GM18868 (cell line): Measurements from ENCODE around the gene NOL9.

Experiments used
- ATAC-seq: cut with Tn5 transposase; IDR thresholded peaks from one replicate; pipeline ENCODE4 v1.9.1; 2021; ENCODE audit warnings: mild to moderate bottlenecking, moderate library complexity; ENCODE audit not compliant: unreplicated experiment

NOL9 gene

GRCh38 chr1:6491081-6491449, 63.2 kb downstream of the NOL9 start:
- no peak for ATAC-seq

GRCh38 chr1:6490181-6491080, 63.9 kb downstream of the NOL9 start:
- ATAC-seq = peak; percentile 51

GRCh38 chr1:6489799-6490180, 64.5 kb downstream of the NOL9 start:
- ATAC-seq = peak; percentile 57

- ATAC-seq = no peak
Observed at GRCh38 chr1:6489383-6489765, 64.9 kb downstream of the NOL9 start.

DNA sequence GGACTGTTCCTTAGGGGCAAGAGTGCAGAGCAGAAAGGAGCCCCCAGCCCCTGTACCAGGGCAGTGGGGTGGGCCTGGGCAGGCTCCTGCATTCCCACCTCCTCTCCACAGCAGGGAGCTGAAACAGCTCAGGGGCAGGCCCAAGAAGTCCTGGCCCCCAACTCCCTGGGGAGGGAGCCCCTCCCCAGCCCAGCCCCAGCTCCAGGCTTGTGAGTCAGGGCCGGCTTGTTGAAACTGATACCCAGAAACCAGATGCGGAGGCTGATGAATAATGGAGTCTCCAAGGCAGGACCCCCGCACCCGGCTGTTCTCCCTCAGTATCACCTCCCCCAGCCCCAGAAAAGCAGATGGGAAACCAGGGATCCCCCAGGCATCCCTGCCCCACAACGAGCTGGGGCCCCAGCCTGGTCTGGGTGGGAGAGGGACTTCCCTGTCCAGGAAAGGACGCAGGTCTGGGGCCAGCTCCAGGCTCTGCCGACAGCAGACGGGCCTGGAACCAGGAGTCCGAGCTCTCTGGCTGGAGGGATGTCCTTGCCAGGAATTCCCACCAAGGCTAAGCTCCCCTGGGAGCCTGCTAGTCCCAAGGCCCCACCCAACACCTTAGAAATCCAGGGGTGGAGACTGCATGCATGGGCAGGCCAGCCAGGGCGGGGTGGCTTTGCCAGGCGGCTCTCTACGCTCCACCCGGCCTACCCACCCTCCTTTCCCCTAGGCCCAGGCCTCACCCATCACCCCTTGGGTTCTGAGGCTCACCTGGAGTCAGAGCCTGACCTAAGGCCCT, 65.5 kb downstream of the NOL9 start:
- no peak for ATAC-seq

GRCh38 chr1:6487804-6488484, 66.4 kb downstream of the NOL9 start:
- no peak for ATAC-seq

DNA sequence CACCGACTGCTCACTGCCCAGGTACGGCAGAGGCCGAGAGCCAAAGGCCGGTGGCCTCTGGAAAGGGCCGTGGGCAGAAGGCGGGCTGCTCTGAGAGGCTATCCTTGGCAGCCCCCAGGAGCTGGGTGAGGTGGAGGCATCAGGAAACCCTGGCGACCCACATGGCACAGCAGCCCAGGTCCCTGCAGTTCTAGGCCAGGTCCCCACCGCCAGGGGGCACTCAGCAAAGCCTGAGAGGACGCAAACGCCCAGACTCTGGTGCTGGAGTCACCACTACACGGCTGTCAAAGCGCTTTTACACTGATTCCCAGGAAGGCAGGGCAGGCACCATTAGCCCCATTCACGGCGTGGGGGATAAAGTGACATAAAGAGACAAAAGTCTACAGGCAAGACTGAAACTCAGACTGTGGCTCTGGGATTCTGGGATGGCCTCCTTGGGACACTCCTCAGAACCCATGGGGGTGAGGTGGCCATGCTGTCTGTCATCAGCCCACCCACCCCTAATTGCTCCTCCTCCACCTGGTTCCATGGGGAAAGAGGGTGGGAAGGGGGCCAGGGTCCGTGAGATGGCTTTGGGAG, 67.8 kb downstream of the NOL9 start:
- peak; percentile 58 for ATAC-seq

DNA sequence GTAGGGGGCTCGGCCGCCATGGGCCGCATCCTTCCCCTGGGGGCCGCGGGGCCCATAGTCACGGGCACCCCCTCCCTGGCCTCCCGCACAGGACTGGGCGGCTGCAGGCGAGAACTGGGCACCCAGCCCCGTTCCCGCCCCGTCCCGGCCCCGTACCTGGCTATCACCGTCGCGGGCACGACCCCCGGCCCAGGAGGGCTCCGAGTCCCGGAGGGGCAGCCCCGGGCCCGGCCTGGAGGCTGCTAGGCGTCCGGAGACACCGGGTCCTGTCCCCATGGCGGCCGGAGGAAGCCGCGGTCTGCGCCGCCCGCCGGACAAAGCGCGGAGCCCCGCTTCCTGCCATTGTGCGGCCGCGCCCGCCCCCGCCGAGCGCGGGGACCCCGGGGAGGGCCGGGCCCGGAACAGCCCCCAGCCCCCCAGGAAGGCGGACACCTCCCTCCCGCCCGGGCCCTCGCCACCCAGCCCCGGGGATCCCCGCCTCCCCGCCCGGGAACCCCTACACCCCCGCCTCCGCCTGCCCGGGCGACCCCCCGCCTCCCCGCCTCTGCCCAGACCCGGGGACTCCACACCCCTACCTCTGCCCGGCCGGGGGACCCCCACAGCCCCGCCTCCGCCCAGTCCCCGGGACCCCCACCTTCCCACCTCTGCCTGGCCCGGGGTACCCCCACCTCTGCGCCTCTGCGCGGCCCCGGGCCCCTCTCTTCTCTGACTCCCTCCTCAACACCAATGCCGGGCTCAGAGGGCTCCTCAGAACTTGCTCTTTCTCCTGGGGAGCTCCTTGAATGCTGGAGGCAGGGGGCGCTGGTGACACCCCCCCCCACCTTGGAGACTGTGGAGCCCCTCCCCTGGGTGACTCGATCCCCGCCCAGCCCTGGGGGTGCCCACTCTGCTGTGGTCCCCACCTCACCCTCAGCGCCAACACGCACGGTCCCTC, 68.9 kb downstream of the NOL9 start:
- ATAC-seq = no peak

GRCh38 chr1:6484826-6485167, 69.5 kb downstream of the NOL9 start:
- no peak for ATAC-seq

DNA sequence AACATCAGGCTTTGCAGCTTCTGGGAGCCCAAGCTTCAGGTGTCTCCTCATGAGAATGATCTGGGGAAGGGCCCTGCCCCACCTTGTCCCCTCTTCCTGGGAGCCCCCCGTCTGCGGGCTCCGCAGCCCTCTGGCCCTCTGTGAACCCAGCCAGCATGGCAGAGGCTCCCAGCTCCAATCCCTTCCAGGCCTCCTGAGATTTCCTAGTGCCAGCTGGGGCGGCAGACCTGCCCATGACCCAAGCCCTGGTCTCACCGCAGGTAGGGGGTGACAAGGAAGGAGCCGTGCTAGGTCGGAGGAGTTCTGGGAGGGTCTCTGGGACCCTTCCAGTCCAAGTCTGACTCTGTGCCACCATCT, 70.6 kb downstream of the NOL9 start:
- ATAC-seq = no peak

DNA sequence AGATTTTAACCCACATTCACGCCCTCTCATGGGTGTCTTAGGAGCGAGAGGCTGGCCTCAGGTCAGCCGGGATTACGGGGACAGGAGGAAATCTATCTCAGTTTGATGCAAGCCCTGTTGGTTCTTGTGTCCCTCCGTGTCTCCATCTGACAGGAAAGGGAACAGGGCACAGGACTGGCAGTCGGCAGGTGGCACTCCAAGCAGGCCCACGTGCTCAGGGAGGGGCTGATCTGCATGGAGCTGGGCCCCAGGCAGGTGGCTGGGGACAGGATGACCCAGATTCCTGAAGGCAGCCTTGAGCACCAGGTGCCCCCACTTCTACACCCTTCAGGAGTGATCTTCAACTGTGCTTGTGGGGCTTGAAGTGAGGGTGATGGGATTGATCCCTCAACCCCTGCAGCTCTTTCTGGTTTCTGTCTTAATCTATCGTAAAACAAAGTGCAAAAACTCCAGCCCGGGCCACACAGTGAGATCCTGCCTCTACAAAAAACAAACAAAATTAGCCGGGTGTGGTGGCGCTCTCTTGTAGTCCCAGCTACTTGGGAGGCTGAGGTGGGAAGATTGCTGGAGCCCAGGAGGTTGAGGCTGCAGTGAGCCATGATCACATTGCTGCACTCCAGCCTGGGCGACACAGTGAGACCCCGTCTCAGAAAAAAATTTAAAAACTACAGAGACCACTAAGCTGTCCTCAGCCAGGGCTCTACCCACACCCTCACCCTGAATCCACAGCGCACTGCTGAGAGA, 71.1 kb downstream of the NOL9 start:
- no peak for ATAC-seq

GRCh38 chr1:6481820-6482219, 72.5 kb downstream of the NOL9 start:
- no peak for ATAC-seq

DNA sequence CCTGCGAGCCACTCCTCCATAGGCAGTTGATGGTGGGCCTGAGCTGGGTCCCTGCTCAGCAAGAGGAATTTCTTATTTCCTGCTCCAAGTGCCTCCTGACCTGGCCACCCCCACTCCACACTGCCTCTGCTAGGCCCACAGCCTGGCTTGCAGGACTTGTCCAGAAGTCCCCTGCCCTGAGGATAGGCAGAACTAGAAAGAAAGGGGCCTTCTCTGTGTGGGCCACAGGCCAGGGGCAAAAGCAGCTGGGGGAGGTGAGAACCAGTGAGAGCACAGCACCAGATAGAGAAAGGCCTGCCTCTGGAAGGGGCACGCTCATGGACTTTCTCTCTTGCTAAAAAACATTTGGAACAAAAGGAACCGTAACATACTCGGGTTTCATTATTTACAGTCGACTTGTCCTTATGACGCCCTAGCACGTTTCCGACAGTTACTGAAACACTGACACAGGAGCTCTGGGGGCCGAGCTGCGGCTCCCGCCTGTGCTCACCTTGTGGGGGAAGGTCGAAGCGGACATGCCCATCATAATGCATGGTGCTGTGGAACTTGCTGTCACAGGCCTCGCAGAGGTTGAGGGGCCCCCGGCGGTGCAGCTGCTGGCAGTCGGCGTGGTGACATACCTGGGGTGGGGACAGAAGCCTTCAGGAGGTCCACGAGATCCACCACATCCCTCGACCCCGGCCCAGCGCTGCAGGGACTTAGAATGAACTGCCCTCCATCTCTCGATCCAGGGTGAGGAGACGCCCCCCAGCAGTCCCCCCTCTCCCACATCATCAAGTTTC, 77.1 kb downstream of the NOL9 start:
- no peak for ATAC-seq

DNA sequence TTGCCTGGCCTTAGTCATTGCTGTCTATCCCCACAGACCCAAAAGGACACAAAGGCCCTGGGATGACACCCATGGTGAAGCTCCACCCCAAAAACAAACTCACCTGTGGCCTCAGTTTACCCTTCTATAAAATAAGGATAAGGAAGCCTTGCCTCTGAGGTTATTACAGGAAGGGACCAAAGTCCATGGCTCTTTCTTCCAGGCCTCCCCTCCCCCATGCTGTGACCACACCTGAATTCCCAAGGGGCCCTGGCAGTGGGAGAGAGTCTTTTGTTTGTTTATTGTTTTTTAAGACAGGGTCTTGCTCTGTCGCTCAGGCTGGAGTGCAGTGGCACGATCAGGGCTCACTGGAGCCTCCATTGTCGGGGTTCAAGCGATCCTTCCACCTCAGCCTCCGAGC, 77.8 kb downstream of the NOL9 start:
- ATAC-seq = no peak

GRCh38 chr1:6475381-6476133, 78.8 kb downstream of the NOL9 start:
- no peak for ATAC-seq

DNA sequence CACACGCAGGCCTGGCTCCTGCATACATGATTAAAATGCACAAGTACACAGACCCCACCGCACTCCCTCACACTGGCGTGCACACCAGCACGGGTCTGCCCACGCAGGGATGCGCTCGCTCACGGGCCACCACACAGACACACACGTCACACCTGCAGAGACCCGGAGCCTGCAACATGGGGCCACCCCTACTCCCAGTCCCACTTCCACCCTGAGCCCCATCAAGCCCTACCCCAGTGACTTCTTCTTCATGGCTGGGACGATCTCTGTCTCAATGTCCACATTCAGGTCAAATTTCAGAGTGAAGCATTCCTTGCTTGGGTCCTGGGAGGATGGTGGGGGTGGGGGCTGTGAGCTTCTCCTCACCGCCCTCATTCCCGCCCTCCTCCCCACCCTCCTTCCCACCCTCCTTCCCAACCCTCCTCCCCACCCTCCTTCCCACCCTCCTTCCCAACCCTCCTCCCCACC, 79.5 kb downstream of the NOL9 start:
- ATAC-seq = no peak

DNA sequence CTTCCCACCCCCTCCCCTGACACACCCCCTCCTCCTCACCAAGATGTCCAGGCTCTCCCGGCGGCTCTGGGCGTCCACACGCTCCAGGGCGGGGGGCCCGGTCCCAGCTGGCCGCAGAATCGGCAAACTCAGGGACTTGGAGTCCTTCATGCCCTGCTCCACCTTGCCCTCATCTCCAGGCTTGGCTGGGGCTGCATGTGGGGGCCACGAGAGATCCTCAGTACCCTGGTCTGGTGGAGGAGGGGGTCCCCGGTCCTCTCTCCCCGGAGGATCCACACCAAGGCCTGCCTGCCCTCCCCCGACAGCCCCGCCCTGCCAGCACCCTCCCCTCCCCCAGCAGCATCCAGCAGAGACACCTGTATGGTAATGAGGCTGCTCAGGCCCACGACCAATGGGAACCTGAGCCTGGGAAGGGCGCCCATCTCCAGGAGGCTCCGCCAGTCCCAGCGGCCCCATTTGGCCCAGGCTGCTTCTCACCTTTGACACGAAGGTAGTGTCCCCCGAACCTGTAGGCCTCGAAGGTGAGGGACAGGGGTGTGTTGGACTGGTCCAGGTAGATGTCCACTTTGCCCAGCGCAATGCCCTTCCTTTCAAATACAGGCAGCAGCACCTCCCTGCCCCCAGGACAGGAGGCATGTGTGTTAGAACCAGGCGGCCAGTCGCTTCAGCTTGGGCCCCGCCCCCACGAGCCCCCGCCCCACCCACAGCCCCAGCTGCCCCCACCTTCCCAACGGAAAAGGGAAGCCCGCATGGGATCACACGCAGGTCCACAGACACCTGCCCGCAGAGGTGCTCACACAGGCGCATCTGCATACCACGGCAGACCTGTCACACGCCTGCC, 80.1 kb downstream of the NOL9 start:
- ATAC-seq = no peak
